Vagina (tissue), 2 donors: ENCODE data around the gene FAM163B.

Experiments
- CTCF ChIP-seq, 3 experiments: fragments of 450-650 bp in 2 of 3; fragments of 200-600 bp in 1 of 3; sonication (generic) in 1 of 3; IDR thresholded peaks; one replicate each; pipeline ENCODE4 v1.5.1; 2017 to 2019; ENCODE audit warnings: antibody characterized with exemption in 3 of 3, mild to moderate bottlenecking in 2 of 3, moderate library complexity in 2 of 3
- POLR2A ChIP-seq, 2 donors: fragments of 450-650 bp; IDR thresholded peaks; one replicate each; pipeline ENCODE4 v1.6.1; 2017; ENCODE audit warnings: antibody characterized with exemption in 2 of 2, mild to moderate bottlenecking in 2 of 2, moderate library complexity in 2 of 2

GRCh38 chr9:133641396-133641655, 32.1 kb upstream of the FAM163B start:
- TF ChIP-seq POLR2A (IDR thresholded peaks at IDR 0.05) (no peak), CTCF (IDR thresholded peaks at IDR 0.05) (no peak)
